Peyer's patch (tissue), 4 donors: ENCODE results near the gene IPO11.

Source experiments
- POLR2A ChIP-seq, 2 donors: fragments of 450-650 bp; IDR thresholded peaks; one replicate each; pipeline ENCODE4 v1.5.1; 2017; ENCODE audit warnings: antibody characterized with exemption in 2 of 2, mild to moderate bottlenecking in 2 of 2, moderate library complexity in 2 of 2
- TF ChIP-seq, protein P1 (sequence below), 6 experiments: fragments of 450-650 bp in 4 of 6; fragments of 200-600 bp in 2 of 6; sonication (generic) in 1 of 6; IDR thresholded peaks; one replicate each; pipeline ENCODE4 v1.5.1; 2017 to 2019; ENCODE audit warnings: antibody characterized with exemption in 6 of 6, mild to moderate bottlenecking in 3 of 6, moderate library complexity in 1 of 6

DNA sequence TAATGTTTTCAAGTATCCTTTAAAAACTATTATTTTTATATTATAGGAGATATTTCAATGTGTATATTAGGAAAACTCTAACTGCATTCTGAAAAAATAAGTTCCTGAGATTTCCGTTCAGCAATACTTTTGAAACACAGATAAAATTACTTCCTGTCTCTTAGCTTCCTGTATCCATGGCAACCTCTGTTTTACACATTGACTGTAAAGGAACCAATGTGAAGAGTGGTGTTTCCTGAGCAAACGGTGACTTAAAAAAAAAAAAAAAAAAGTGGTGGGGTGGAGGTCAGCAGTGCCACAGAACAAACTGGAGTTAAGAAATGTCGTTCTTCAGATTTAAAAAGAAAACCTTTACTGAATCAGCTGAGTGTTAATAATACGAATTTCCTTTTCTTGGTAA lies 166.0 kb downstream of the IPO11 start, which contains the start of gene LRRC70:
- TF ChIP-seq, protein P1, sequence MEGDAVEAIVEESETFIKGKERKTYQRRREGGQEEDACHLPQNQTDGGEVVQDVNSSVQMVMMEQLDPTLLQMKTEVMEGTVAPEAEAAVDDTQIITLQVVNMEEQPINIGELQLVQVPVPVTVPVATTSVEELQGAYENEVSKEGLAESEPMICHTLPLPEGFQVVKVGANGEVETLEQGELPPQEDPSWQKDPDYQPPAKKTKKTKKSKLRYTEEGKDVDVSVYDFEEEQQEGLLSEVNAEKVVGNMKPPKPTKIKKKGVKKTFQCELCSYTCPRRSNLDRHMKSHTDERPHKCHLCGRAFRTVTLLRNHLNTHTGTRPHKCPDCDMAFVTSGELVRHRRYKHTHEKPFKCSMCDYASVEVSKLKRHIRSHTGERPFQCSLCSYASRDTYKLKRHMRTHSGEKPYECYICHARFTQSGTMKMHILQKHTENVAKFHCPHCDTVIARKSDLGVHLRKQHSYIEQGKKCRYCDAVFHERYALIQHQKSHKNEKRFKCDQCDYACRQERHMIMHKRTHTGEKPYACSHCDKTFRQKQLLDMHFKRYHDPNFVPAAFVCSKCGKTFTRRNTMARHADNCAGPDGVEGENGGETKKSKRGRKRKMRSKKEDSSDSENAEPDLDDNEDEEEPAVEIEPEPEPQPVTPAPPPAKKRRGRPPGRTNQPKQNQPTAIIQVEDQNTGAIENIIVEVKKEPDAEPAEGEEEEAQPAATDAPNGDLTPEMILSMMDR (IDR thresholded peaks at IDR 0.05) = no peak
- TF ChIP-seq POLR2A (IDR thresholded peaks at IDR 0.05) = no peak
